WERI-Rb-1 (cell line): ENCODE measurements around the gene SH3BGRL3.
"Not testable (repeated sequence)": the region's sequence is repeated elsewhere in the genome, so short reads cannot be mapped to it uniquely, and the experiment has no call there.

Experiments used
- DNase-seq: peaks from one replicate; pipeline ENCODE4 v3.0.0-alpha.2; 2020
- H3K27ac ChIP-seq: fragments of 250-450 bp; sonication (Bioruptor Pico); 2 replicates; pipeline ENCODE4 v1.5.1; 2020; ENCODE audit warnings: mild to moderate bottlenecking, moderate library complexity
- H3K27me3 ChIP-seq: fragments of 250-450 bp; sonication (Bioruptor Pico); 2 replicates; pipeline ENCODE4 v1.5.1; 2021; ENCODE audit warnings: mild to moderate bottlenecking, low read depth, moderate library complexity; ENCODE audit not compliant: insufficient read depth, severe bottlenecking
- H3K36me3 ChIP-seq: fragments of 250-450 bp; sonication (Bioruptor Pico); 2 replicates; pipeline ENCODE4 v1.5.1; 2020; ENCODE audit warnings: mild to moderate bottlenecking, moderate library complexity
- H3K4me3 ChIP-seq: 2 replicates; pipeline ENCODE4 v1.5.1; 2011; ENCODE audit warnings: low read depth, mild to moderate bottlenecking, control low read depth, low read length
- H3K9me3 ChIP-seq: fragments of 250-450 bp; sonication (Bioruptor Pico); 2 replicates; pipeline ENCODE4 v1.5.1; 2021; ENCODE audit warnings: mild to moderate bottlenecking, moderate library complexity; ENCODE audit not compliant: severe bottlenecking
- CTCF ChIP-seq: IDR thresholded peaks from 2 replicates; pipeline ENCODE4 v1.5.1; 2011; ENCODE audit warnings: low read depth, mild to moderate bottlenecking, control low read depth, inconsistent platforms, low read length

SH3BGRL3 gene

GRCh38 chr1:26305667-26306289 is 25.9 kb downstream of the SH3BGRL3 start:
- Histone ChIP-seq H3K27ac (peak overlapping the region; percentile 77), H3K27me3 (no peaks in the 10 kb centered on the region), H3K4me3 (peak overlapping the region; percentile 99), H3K9me3 (no peaks in the 10 kb centered on the region), H3K36me3 (no peaks in the 10 kb centered on the region)
- peak; percentile 83 for DNase-seq
- no peak for TF ChIP-seq CTCF

- Histone ChIP-seq H3K27me3 (no peaks in the 10 kb centered on the region), H3K27ac (peak within 1 kb of the TSS; percentile 84), H3K4me3 (peak within 1 kb of the TSS; percentile 99), H3K9me3 (no peaks in the 10 kb centered on the region), H3K36me3 (no peaks in the 10 kb centered on the region)
- no peak for TF ChIP-seq CTCF
- peak; percentile 97 for DNase-seq
These were observed 26.7 kb downstream of the SH3BGRL3 start, which contains the start of gene UBXN11 for GRCh38 chr1:26306290-26307229. Gene UBXN11 (minus strand): TSS chr1:26306636. CDS start chr1:26302883, 3,753 bp downstream.

- no peak for TF ChIP-seq CTCF
- Histone ChIP-seq H3K4me3 (peak overlapping the region; percentile 99), H3K9me3 (no peaks in the 10 kb centered on the region), H3K36me3 (no peaks in the 10 kb centered on the region), H3K27me3 (no peaks in the 10 kb centered on the region), H3K27ac (peak overlapping the region; percentile 84)
- no peak for DNase-seq
These were observed 27.5 kb downstream of the SH3BGRL3 start for GRCh38 chr1:26307363-26307781.

GRCh38 chr1:26307966-26308899 is 28.3 kb downstream of the SH3BGRL3 start:
- H3K27ac ChIP-seq, H3K9me3 ChIP-seq, H3K36me3 ChIP-seq, H3K27me3 ChIP-seq, DNase-seq, H3K4me3 ChIP-seq: not testable (repeated sequence)

GRCh38 chr1:26314501-26314900 is 34.6 kb downstream of the SH3BGRL3 start:
- Histone ChIP-seq H3K27ac (no peak overlapping the region), H3K36me3 (no peaks in the 10 kb centered on the region), H3K4me3 (no peak overlapping the region), H3K9me3 (no peaks in the 10 kb centered on the region), H3K27me3 (no peaks in the 10 kb centered on the region)
- DNase-seq = no peak
- no peak for TF ChIP-seq CTCF
